Body of pancreas (tissue), 4 donors: ENCODE measurements around the gene ADAMTS17. TPM values are rescaled to one million over a fixed set of nuclear protein-coding genes. Genes with fewer than 3 reads are reported as not detected.

ENCODE experiments used
- ATAC-seq: fragments of 150-250 bp; one replicate; pipeline ENCODE4 v1.9.1; 2016
- DNase-seq, 4 donors: peaks; one replicate each; pipeline ENCODE4 v3.0.0-alpha.2; 2019
- H3K27ac ChIP-seq, 4 donors: fragments of 200-600 bp; sonication (generic); 1 replicate in 3 of 4; 2 replicates in 1 of 4; pipeline versions ENCODE4 v1.5.1 to v1.6.1; 2016 to 2019; ENCODE audit warnings: mild to moderate bottlenecking in 1 of 4, mixed read lengths in 1 of 4, moderate library complexity in 1 of 4
- H3K27me3 ChIP-seq, 2 donors: fragments of 200-600 bp; sonication (generic); one replicate each; pipeline ENCODE4 v1.6.0; 2016; ENCODE audit warnings: mild to moderate bottlenecking in 1 of 2
- H3K36me3 ChIP-seq, 2 donors: fragments of 200-600 bp; sonication (generic); replicated peaks in 1 of 2; 2 replicates each; pipeline ENCODE4 v1.5.1; 2016; ENCODE audit warnings: low read depth in 2 of 2; ENCODE audit not compliant: insufficient read depth in 1 of 2
- H3K4me1 ChIP-seq: fragments of 200-600 bp; sonication (generic); one replicate; pipeline ENCODE4 v1.6.0; 2016
- H3K4me3 ChIP-seq, 2 donors: fragments of 200-600 bp; sonication (generic); 1 replicate in 1 of 2; 2 replicates in 1 of 2; pipeline ENCODE4 v1.5.1; 2016 to 2019
- H3K9me3 ChIP-seq, 3 donors: fragments of 200-600 bp; sonication (generic); 1 replicate in 2 of 3; 2 replicates in 1 of 3; pipeline ENCODE4 v1.5.1; 2016
- CTCF ChIP-seq, 7 experiments: fragments of 450-650 bp in 4 of 7; fragments of 200-600 bp in 3 of 7; sonication (generic) in 3 of 7; IDR thresholded peaks; one replicate each; pipeline ENCODE4 v1.5.1; 2016 to 2019; ENCODE audit warnings: antibody characterized with exemption in 7 of 7
- POLR2A ChIP-seq, 3 donors: fragments of 450-650 bp; IDR thresholded peaks; one replicate each; pipeline ENCODE4 v1.6.1; 2016; ENCODE audit warnings: antibody characterized with exemption in 3 of 3, mild to moderate bottlenecking in 2 of 3
- WGBS, 2 donors: methylation state at CpG; one replicate each; pipeline ENCODE4 v1.1.5; 2017; 5-methylcytosine and 5-hydroxymethylcytosine counted together
- intact Hi-C: fragments of 100-400 bp; cut with DNase I; formaldehyde crosslinking; loops from one replicate; pipeline ENCODE4 v1.15.1; 2023
- total RNA-seq, 2 donors: library from RNA; depleted of rRNA; stranded (reverse); fragments of >200 nt; gene quantifications; one replicate each; pipeline ENCODE4 v1.1.0, GENCODE V29; 2016

The ADAMTS17 gene
- total RNA-seq, 2 donors from 2014 or later = 24.6 to 26.0 TPM

- Histone ChIP-seq H3K4me3 (no peak overlapping the region), H3K36me3 (no peaks in the 10 kb centered on the region), H3K27me3 (no peaks in the 10 kb centered on the region), H3K4me1 (peaks cover 25% of the 10 kb centered on the region), H3K27ac (no peak overlapping the region), H3K9me3 (no peaks in the 10 kb centered on the region)
- TF ChIP-seq CTCF (IDR thresholded peaks at IDR 0.05) (no peak), POLR2A (IDR thresholded peaks at IDR 0.05) (no peak)
- ATAC-seq (peak; percentile 43), DNase-seq (peak in 2 of 4 donors; percentile 27 to 55)
- 50 to 51% methylated on average over 20 of the region's 20 CpGs for WGBS, 2 donors
- intact Hi-C loops = no loop called here
Measured at GRCh38 chr15:100234158-100235029, 107.4 kb downstream of the ADAMTS17 start.

GRCh38 chr15:100230784-100231183, 111.0 kb downstream of the ADAMTS17 start:
- peak; percentile 43 for ATAC-seq
- no peak for TF ChIP-seq POLR2A (IDR thresholded peaks at IDR 0.05)
- no peak for TF ChIP-seq CTCF (IDR thresholded peaks at IDR 0.05)

GRCh38 chr15:100229181-100230163, 112.3 kb downstream of the ADAMTS17 start:
- 85 to 90% methylated on average over 9 of the region's 9 CpGs for WGBS, 2 donors
- Histone ChIP-seq H3K4me1 (peaks cover 15% of the 10 kb centered on the region), H3K27me3 (no peaks in the 10 kb centered on the region), H3K36me3 (no peaks in the 10 kb centered on the region), H3K9me3 (no peaks in the 10 kb centered on the region), H3K27ac (no peak overlapping the region), H3K4me3 (no peak overlapping the region)
- intact Hi-C loops = no loop called here
- DNase-seq (no peak), ATAC-seq (no peak)
- TF ChIP-seq CTCF (IDR thresholded peaks at IDR 0.05) (no peak), POLR2A (IDR thresholded peaks at IDR 0.05) (no peak)

More at GRCh38 chr15:100230784-100231183, 111.0 kb downstream of the ADAMTS17 start:
- Histone ChIP-seq H3K4me1 (peaks cover 25% of the 10 kb centered on the region), H3K27ac (no peak overlapping the region), H3K9me3 (no peaks in the 10 kb centered on the region), H3K27me3 (no peaks in the 10 kb centered on the region), H3K36me3 (no peaks in the 10 kb centered on the region), H3K4me3 (no peak overlapping the region)
- DNase-seq = peak in 2 of 4 donors; percentile 46 to 50
- intact Hi-C loops = no loop called here
- WGBS, 2 donors = 33 to 52% methylated on average over 4 of the region's 4 CpGs

GRCh38 chr15:100227781-100228180, 114.0 kb downstream of the ADAMTS17 start:
- WGBS, 2 donors = 85 to 91% methylated on average over 9 of the region's 9 CpGs
- no peaks in the 10 kb centered on the region for H3K36me3 ChIP-seq
- no peaks in the 10 kb centered on the region for H3K27me3 ChIP-seq
- no peak for TF ChIP-seq POLR2A (IDR thresholded peaks at IDR 0.05)
- TF ChIP-seq CTCF (IDR thresholded peaks at IDR 0.05) = no peak
- H3K9me3 ChIP-seq = no peaks in the 10 kb centered on the region
- intact Hi-C loops = no loop called here
- H3K4me3 ChIP-seq = no peak overlapping the region
- ATAC-seq = no peak
- peaks cover 10% of the 10 kb centered on the region for H3K4me1 ChIP-seq
- DNase-seq = no peak
- no peak overlapping the region for H3K27ac ChIP-seq
